ENCODE data around the gene SRGAP3.

SRGAP3 gene

DNA sequence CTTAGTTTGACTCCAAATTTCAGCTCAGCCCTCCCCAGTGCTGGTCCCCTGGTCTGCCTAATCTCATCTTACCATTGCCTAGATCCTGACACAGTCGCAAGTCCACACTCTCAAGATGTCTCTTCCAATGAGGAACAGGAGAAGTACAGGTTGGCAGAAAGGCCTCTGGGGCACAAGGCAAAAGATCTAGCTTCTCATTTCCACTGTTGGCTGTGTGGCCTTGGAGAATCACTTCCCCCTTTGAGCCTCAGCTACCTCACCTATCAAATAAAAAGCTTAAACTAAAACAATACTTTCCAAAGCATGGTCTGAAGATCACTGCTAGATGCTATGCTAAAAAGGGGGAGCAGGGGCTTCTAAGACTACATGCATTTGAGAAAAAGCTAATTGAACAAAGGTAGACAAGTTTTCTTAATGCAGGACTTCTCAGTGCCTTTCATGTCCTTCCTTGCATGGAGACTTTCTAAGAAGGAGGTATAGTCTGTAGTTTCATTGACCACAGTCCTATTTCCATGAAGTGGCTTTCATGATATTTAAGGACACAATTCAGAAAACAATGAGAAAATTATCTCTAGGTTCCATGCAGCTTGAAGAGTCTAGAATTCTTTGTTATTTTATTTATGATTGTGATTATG, 168.1 kb downstream of the SRGAP3 start:
- ATAC-seq, result no peak
- no peak for DNase-seq

DNA sequence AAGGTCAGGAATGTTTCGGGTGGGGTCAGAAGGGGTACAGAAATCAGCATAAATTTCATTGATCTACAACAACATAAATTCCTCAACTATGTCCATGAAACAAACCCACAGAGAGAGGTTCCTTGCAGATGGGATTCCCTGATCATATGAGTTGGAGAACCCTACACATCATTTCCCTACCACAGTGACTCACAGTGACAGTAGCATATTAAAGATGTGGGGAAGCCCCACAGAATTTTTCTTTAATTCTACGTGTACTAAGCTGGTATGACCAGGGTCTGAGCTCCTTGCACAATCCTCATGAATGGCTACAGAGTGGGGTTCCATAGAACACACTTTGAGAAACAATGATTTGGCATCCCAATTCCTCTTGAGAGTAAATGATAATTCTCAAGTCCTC, 169.3 kb downstream of the SRGAP3 start:
- ATAC-seq (peak; percentile 77), DNase-seq (no peak)

DNA sequence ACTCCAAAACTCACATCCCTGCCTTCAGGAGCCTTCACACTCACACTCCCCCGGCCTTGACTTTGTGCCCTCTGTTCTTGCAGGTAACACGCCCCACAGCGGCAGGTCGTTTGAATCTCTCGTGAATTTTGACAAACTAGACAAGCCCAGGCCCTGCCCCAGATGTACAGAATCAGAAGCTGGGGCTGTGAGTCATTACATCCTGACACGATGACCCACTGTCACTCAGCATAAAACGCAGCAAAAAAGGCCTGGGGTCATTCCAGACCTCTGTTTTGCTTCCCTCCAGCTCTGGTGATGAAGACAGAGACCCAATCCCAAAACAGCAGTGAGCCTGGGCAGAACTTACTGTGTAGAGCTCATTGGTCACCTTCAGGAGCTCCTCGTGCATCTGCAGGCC, 169.8 kb downstream of the SRGAP3 start:
- ATAC-seq (no peak), DNase-seq (no peak)

GRCh38 chr3:9078561-9079240, 170.7 kb downstream of the SRGAP3 start:
- ATAC-seq (no peak), DNase-seq (no peak)

DNA sequence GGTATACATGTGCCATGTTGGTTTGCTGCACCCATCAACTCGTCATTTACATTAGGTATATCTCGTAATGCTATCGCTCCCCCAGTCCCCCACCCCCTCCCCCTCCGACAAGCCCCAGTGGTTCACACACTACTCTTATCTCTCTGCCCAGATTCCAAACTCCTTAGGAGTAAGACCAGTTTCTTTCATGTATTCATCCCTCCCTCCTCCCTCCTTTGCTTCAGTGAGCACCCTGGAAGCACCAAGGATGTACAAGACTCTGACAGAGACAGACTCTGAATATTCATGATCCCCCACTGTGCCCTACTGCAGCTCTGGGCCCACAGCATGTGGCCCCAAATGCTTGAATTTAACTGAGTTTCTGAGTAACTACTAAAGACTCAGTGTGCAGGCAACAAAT, 172.4 kb downstream of the SRGAP3 start:
- DNase-seq, result no peak
- no peak for ATAC-seq

DNA sequence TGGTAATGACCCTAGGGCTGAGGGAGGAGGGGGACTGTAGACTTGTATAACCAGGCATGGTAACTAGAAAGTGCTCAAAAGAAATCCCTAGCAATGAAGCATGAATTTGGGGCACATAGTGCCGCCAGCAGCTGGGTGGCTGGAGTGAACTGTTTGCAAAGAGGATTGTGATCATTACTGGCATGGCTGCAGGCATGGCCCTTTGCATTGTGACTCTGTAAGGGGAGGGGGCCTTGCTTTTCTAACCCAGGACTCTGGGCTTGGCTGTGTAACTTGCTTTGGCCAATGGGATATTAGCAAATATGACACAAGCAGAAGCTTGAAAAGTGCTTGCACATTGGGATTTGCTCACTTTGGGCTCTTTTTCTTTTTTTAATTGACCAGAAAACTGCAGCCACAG, 173.7 kb downstream of the SRGAP3 start:
- ATAC-seq (no peak), DNase-seq (no peak)

- DNase-seq (no peak), ATAC-seq (no peak)
These were observed 175.4 kb downstream of the SRGAP3 start for GRCh38 chr3:9074079-9074478.

GRCh38 chr3:9072667-9073009, 176.8 kb downstream of the SRGAP3 start:
- no peak for ATAC-seq

GRCh38 chr3:9071936-9072666, 177.3 kb downstream of the SRGAP3 start:
- ATAC-seq, result no peak
- no peak for DNase-seq

More at GRCh38 chr3:9072667-9073009, 176.8 kb downstream of the SRGAP3 start:
- DNase-seq, result no peak

GRCh38 chr3:9070961-9071360, 178.5 kb downstream of the SRGAP3 start:
- DNase-seq (no peak), ATAC-seq (no peak)

DNA sequence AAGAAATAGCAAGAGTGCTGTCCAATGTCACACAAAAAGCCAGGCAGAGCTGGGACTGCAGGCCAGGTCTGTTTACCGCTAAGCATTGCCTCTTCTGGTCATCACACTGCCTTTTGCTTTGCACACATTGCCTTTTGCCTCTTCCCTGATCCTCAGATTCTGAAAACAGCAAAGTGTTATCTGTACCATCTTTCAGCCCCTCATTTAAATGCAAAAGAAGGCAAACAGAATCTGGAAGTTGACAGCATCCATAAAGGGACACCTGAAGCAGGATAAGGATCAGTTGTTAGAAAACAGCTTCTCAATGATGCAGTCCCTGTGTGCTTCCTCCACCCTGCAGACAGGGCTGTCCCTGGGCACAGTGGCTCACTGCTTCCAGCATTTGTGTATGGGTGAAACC, 179.5 kb downstream of the SRGAP3 start:
- DNase-seq (no peak), ATAC-seq (no peak)

- ATAC-seq (no peak), DNase-seq (no peak)
These were observed 181.4 kb downstream of the SRGAP3 start for GRCh38 chr3:9068051-9068450.

DNA sequence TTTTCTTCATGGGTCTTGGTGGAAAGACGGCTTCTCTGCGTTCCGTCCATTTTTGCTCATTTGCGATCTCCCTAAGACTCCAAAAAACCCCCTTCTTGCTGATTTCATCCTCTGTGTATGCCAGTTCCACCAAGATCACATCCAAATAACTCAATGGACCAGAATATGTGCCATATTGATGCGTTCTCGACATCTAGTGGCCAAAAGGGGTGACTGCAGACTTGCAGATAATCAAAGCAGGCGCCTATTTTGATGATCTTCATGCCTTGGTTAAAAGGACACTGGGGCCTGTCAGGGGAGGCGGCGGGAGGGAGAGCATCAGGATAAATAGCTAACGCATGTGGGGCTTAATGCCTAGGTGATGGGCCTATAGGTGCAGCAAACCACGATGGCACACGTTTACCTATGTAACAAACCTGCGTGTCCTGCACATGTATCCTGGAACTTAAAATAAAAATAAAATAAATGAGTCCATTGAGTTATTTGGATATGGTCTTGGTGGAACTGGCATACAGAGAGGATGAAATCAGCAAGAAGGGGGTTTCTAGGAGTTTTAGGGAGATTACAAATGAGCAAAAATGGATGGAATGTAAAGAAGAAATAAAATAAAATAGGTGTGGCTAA, 182.0 kb downstream of the SRGAP3 start:
- DNase-seq, result peak; percentile 22
- ATAC-seq, result peak; percentile 64

GRCh38 chr3:9066775-9067174, 182.7 kb downstream of the SRGAP3 start:
- no peak for ATAC-seq
- no peak for DNase-seq

DNA sequence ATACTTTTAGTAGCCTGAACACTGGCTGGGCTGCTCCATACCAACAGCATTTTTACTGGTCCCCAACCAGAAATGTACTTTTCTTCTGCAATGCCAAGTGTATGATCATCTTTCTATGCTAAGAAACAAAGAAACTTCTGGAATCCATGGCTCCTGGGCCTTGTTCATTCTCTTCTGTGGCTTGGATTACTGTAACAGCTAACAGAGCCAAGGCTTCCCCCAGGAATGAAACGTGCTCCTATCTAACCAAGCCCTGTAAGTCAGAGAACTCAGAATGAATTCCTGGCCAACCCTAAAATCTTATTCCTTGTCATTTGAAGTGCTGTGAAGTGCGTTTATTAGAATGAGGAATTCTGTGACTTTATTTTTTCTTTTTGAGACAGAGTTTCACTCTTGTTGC, 183.3 kb downstream of the SRGAP3 start:
- DNase-seq (no peak), ATAC-seq (no peak)

DNA sequence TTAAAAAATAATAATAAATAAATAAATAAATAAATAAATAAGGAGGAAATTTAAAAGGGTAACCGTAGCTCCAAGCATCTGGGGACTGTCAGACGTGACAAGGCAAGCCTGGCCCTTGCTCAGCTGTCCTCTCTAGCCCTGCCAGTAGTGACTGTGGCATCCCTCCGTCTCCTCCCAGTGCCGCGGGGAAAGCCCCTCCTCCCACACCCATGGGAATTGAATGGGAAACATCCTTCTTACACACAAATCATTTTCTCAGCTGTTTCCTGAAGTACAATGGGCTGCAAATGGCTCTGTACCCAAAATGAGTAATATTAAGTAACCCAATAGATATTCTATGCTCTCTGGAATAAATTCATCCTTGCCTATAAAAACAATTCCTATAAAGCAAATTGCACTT, 184.6 kb downstream of the SRGAP3 start:
- ATAC-seq (no peak), DNase-seq (no peak)

GRCh38 chr3:9064251-9064650, 185.2 kb downstream of the SRGAP3 start:
- ATAC-seq (no peak), DNase-seq (no peak)

DNA sequence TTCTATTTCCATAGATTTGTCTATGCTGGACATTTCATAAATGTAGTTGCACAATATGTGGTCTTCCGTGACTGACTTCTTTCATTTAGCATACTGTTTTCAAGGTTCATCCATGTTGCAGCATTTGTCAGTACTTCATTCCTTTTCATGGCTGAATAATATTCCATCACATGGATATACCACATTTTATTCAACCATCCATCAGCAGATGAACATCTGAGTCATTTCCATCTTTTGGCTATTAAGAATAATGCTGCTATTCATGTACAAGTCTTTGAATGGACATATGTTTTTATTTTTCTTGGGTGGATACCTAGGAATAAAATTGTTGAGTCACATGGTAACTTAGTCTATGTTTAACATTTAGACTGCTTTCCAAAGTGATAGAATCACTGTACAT, 186.9 kb downstream of the SRGAP3 start:
- DNase-seq (no peak), ATAC-seq (no peak)

DNA sequence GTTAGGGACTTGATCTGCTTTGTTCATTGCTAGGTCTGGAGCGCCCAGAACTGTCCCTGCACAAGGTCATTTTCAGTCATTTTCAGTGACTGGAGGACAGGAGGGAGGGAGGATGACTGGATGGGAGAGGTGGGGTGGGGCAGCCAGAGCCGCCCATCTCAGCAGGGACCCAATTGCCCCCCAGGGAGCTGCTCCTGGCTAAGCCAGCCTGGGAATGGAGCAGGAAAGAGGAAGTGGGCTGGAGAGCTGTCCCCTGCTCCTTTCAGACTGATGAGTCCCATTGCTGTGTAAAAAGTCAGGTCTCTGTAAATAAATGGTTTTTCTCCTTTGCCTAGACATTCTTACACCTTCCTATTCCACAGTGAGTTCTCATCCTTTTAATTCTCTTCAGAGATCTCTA, 187.8 kb downstream of the SRGAP3 start:
- DNase-seq (no peak), ATAC-seq (no peak)

DNA sequence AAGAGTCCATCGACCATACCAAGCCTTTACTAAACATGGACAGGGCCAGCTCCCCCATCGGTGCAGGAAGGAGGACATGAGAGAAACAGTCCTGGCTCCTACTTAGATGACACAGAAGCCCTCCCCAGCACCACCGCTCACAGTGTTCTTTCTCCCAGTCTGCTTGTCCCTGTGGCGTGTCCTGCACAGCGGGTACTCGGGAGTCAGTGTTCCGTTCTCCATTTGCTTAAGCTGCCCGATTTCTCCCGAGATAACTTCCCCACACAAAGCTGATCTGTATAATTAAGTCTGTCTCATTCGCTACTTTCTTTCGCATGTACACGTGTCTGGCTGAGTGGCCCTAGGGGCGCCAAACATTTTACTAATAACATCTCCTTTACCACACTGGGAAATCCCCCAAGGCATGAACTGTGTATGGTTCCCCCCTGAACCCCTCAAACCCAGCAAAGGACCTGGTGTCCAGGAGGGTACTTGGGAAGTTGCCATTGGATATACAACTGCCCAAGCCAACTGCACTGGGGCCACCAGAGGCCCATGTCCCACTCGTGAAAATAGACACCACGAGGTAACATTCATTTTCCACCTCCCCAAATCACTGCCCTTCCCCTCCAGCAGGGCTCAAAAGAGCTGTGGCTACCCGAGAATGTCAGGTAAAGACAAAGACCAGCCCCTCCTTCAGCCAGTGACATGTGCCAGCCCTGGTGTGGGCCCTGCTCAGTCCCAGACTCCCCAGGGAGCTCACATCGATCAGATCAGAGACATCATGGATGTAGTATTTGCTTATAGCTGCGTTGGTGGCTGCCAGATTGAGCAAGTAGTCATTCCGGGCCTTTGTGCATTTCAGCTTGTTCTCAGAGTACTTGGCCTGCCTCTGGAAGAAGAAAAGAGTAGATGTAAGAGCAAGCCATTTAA, 189.7 kb downstream of the SRGAP3 start:
- DNase-seq, result no peak
- ATAC-seq, result no peak

DNA sequence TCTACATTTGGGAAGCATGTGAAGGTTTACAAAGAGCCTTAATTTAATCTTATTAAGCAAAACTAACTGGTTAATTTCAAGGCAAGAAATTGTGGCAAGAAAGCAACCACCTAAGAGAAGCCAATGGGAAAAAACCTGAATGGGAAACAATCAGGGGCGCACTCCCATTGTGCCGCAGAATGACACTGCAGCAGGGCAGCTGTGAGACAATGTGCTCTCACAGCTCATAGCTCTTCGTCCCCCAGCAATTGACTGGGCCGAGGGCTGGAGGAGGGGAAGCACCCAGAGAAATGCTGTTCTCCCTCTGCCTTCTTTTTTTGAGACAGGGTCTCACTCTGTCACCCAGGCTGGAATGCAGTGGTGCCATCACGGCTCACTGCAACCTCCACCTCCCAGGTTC, 192.9 kb downstream of the SRGAP3 start:
- DNase-seq (no peak), ATAC-seq (no peak)

All from stimulated activated naive CD8-positive, alpha-beta T cell treated with anti-CD3 and anti-CD28 coated beads, Interleukin-15, Interleukin-2, amounts not matched to agents 100 U/mL and 50 U/mL, for 24 hours (primary cell).